ENCODE measurements around the gene KCNC4.

The KCNC4 gene

GRCh38 chr1:110249256-110249655 lies 39.1 kb downstream of the KCNC4 start:
- Histone ChIP-seq H3K27ac (peak overlapping the region; percentile 73), H3K9me3 (ENCODE audit: severe bottlenecking) (no peaks in the 10 kb centered on the region), H3K27me3 (ENCODE audit: insufficient read depth, low read depth, severe bottlenecking) (no peaks in the 10 kb centered on the region), H3K4me3 (ENCODE audit: low read depth, low read length) (no peak overlapping the region), H3K36me3 (no peaks in the 10 kb centered on the region)
- TF ChIP-seq CTCF (IDR thresholded peaks at IDR 0.05; ENCODE audit: low read depth, low read length), result no peak
- peak; percentile 59 for DNase-seq

- DNase-seq, result peak; percentile 88
- Histone ChIP-seq H3K27me3 (ENCODE audit: insufficient read depth, low read depth, severe bottlenecking) (no peaks in the 10 kb centered on the region), H3K27ac (peak overlapping the region; percentile 73), H3K4me3 (ENCODE audit: low read depth, low read length) (no peak overlapping the region), H3K9me3 (ENCODE audit: severe bottlenecking) (no peaks in the 10 kb centered on the region), H3K36me3 (no peaks in the 10 kb centered on the region)
- no peak for TF ChIP-seq CTCF (IDR thresholded peaks at IDR 0.05; ENCODE audit: low read depth, low read length)
These were observed 39.9 kb downstream of the KCNC4 start for GRCh38 chr1:110250008-110250407.

- H3K9me3 ChIP-seq (ENCODE audit: severe bottlenecking), result no peaks in the 10 kb centered on the region
- H3K36me3 ChIP-seq, result no peaks in the 10 kb centered on the region
- no peak for DNase-seq
- no peak for TF ChIP-seq CTCF (IDR thresholded peaks at IDR 0.05; ENCODE audit: low read depth, low read length)
- peak overlapping the region; percentile 73 for H3K27ac ChIP-seq
- no peak overlapping the region for H3K4me3 ChIP-seq (ENCODE audit: low read depth, low read length)
- no peaks in the 10 kb centered on the region for H3K27me3 ChIP-seq (ENCODE audit: insufficient read depth, low read depth, severe bottlenecking)
These were observed 40.6 kb downstream of the KCNC4 start for GRCh38 chr1:110250749-110251148.

GRCh38 chr1:110253213-110253612 lies 43.1 kb downstream of the KCNC4 start:
- no peak for TF ChIP-seq CTCF (IDR thresholded peaks at IDR 0.05; ENCODE audit: low read depth, low read length)
- H3K9me3 ChIP-seq (ENCODE audit: severe bottlenecking), result no peaks in the 10 kb centered on the region
- no peak for DNase-seq
- H3K4me3 ChIP-seq (ENCODE audit: low read depth, low read length), result no peak overlapping the region
- no peaks in the 10 kb centered on the region for H3K36me3 ChIP-seq
- no peak overlapping the region for H3K27ac ChIP-seq
- H3K27me3 ChIP-seq (ENCODE audit: insufficient read depth, low read depth, severe bottlenecking), result no peaks in the 10 kb centered on the region

- Histone ChIP-seq H3K9me3 (ENCODE audit: severe bottlenecking) (no peaks in the 10 kb centered on the region), H3K27ac (no peak overlapping the region), H3K36me3 (no peaks in the 10 kb centered on the region), H3K4me3 (ENCODE audit: low read depth, low read length) (no peak overlapping the region), H3K27me3 (ENCODE audit: insufficient read depth, low read depth, severe bottlenecking) (no peaks in the 10 kb centered on the region)
- DNase-seq, result no peak
- no peak for TF ChIP-seq CTCF (IDR thresholded peaks at IDR 0.05; ENCODE audit: low read depth, low read length)
These were observed 44.7 kb downstream of the KCNC4 start for GRCh38 chr1:110254604-110255391.

- no peak overlapping the region for H3K27ac ChIP-seq
- H3K4me3 ChIP-seq (ENCODE audit: low read depth, low read length), result no peak overlapping the region
- H3K9me3 ChIP-seq (ENCODE audit: severe bottlenecking), result no peaks in the 10 kb centered on the region
- TF ChIP-seq CTCF (IDR thresholded peaks at IDR 0.05; ENCODE audit: low read depth, low read length), result no peak
- DNase-seq, result no peak
- H3K27me3 ChIP-seq (ENCODE audit: insufficient read depth, low read depth, severe bottlenecking), result no peaks in the 10 kb centered on the region
- H3K36me3 ChIP-seq, result no peaks in the 10 kb centered on the region
These were observed 45.3 kb downstream of the KCNC4 start for GRCh38 chr1:110255392-110255787.

Measured in WERI-Rb-1 (cell line).